HG03139 (cell line): ENCODE measurements around the gene IFRD1.

Experiments
- ATAC-seq: cut with Tn5 transposase; IDR thresholded peaks from one replicate; pipeline ENCODE4 v1.9.1; 2021; ENCODE audit not compliant: unreplicated experiment

The IFRD1 gene

DNA sequence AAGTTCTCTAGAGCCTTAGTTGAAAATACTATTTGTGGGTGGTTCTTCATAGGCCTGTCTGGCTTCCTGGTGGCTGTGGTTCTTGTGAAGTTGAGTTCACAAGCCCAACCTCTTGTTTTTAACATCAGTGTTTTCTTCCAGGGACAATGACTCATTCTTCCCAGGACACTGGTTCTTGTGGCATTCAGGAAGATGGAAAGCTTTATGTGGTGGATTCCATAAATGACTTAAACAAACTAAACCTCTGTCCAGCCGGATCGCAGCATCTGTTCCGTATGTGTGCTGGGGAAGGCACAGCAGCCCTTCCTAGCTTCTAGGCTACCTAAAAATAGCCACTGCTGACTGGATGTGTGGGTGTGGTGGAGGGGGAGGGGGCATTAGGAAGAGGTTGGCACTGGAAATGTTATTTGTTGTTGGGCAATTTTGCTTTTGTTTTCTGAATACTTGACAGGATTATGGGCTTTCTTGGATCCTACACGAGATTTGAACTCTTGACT, 34.5 kb downstream of the IFRD1 start:
- no peak for ATAC-seq

- ATAC-seq, result no peak
Measured at GRCh38 chr7:112485766-112486165, 35.5 kb downstream of the IFRD1 start.

DNA sequence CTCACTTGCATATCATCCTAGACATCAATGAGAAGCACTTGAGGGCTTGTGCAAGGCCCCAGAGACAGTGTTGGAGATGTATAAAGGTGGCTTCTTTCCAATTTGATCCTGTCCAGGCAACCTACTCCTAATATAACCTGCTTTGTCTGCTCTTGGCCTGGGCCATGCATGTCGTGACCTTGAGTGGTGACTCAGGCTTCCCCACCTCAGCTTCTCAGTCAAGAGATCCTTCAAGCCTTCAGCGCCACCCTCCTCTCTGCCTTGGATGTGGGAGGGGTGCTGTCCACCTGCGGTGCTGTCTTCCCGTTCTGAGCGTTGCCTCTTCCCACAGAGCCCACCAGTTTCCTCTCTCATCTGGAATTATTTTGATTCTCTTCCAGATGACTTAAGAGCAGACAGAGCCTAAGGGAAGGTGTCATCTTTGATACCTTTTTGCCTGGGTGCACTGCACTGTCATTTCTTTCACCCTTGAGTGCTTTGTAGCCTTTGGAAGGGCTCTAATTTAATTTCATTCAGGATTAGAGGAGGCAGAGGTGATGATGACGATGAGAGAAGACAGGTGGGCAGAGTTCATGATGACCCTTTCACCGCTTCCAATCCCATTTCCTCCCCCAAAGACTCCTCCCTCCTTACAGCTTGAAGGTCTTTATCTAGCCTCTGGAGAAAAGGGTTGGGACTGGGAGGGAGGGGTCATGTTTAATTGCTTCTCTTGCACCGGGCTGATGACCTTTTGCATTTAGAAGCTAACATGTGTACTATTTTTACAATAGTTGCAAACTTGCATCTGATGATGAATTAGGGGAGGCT, 37.4 kb downstream of the IFRD1 start:
- ATAC-seq, result no peak

DNA sequence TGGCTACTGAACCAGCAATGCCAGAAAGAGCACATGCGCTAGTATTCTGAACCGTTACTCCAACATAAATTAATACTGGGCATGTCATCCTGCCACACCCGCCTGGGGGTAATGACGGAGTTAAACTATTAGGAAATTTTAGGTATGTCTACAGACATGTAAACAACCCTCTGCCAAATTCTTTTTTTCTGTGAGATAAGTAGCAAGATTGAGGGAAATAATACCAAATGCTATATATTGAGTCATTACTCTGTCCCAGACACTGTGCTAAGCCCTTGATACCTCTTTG, 37.9 kb downstream of the IFRD1 start:
- ATAC-seq, result no peak

GRCh38 chr7:112492186-112492585, 41.9 kb downstream of the IFRD1 start:
- ATAC-seq, result no peak

- no peak for ATAC-seq
Measured at GRCh38 chr7:112494656-112495055, 44.4 kb downstream of the IFRD1 start.

GRCh38 chr7:112495156-112495788, 45.0 kb downstream of the IFRD1 start:
- no peak for ATAC-seq

DNA sequence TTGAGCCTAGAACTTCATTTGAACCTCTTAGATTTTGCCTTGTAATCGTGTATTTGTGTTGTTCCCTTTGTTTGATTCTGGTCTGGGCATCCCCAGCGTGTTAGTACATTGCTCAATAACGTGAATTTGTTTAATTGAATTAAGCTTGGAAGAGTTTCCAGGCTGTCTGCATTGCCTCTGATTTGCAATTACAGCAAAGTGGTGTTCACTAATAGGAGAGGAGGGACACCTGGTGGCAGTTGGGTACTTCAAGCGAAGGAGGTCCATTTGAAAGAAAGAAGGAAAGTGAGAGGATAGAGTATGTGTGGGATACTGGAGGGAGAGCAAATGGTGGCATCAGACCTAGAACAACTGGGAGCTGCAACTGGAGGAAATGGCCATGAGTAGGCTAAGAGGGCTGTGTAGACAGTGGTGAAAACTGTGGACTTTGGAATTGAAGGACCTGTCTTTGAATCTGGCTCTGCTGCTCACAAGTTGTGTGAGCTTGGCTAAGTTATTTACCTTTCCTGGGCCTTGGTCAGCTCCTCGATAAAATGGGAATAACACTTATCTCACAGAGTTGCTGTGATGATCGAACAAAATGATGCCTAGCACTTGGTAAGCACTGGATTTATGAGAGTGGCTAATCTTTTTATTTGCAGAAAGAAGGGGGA, 45.7 kb downstream of the IFRD1 start:
- ATAC-seq, result peak; percentile 53

DNA sequence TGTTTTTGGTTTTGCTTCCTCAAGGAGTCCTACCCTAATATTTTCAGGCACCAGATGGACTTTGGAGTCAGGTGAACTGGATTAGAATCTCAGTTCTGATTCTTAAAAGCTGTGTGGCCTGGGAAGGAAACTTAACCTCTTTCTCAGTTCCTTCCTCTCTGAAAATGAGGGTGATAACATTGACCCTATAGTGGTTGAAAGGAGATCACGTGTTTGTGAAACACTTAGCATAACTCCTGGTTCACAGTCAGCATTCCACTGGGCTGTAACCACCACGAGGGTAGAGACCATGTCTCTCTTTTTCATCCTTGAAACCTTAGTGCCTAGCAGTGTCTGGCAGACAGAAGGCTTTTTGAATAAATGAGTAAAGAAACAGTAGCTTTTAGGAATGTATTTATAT, 47.2 kb downstream of the IFRD1 start:
- no peak for ATAC-seq

GRCh38 chr7:112500619-112501018, 50.4 kb downstream of the IFRD1 start:
- no peak for ATAC-seq

GRCh38 chr7:112501801-112502503, 51.7 kb downstream of the IFRD1 start:
- ATAC-seq, result no peak

DNA sequence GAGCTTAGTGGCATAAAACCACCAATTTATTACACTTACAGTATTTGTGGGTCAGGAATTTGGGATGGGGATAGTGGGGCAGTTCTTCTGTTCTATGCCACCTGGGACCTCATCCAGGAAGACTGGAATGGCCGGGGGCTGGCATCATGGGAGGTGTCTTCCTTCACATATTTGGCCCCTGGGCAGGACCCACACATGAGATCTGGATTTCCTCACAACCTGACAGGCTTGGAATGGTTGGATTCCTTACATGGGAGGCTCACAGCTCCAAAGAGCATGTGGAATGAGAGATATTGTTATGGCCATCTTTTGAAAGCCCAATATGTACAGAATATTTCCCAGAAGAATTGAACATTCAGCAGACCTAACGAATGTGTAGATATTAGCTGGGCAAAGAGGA, 52.4 kb downstream of the IFRD1 start:
- ATAC-seq, result no peak

GRCh38 chr7:112503361-112503972, 53.2 kb downstream of the IFRD1 start:
- no peak for ATAC-seq

- ATAC-seq, result no peak
Measured at GRCh38 chr7:112504093-112504695, 53.9 kb downstream of the IFRD1 start.

- no peak for ATAC-seq
Measured at GRCh38 chr7:112505495-112505894, 55.2 kb downstream of the IFRD1 start.

- no peak for ATAC-seq
Measured at GRCh38 chr7:112508404-112508803, 58.1 kb downstream of the IFRD1 start.

DNA sequence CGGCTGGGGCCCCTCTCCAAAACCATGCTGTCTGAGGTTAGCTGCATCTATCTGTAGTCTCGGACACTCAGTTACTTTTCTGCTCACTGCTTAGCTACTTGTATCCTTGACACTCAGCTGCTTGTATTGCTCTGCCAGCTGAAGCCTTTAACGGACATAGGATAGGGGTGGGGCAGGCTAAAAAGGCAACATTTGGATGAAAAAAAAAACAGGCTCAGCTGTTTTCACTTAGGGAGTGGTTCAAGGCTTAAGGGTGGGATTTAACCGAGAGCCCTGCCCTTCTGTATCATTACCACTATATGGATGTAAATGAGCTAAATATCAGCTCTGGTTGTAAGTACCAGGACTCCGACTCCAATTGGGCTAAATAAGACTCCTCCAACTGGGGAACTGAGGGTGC, 59.1 kb downstream of the IFRD1 start:
- ATAC-seq, result no peak

GRCh38 chr7:112510001-112510742, 59.9 kb downstream of the IFRD1 start:
- ATAC-seq, result no peak

- ATAC-seq, result no peak
Measured at GRCh38 chr7:112510743-112511110, 60.5 kb downstream of the IFRD1 start.
